Measurements from ENCODE around the gene RPS6KB2. TPM values are rescaled to one million over a fixed set of nuclear protein-coding genes. Genes with fewer than 3 reads are reported as not detected.

RPS6KB2 gene
- total and polyA plus RNA-seq, 10 of the 15 experiments (the other 5 are each of a cell fraction or from before 2014, with no cell fraction given), result 0.39 to 101 (median 58.4) TPM

- TF ChIP-seq MLLT1 (IDR thresholded peaks at IDR 0.05) (no peak), ASH2L (IDR thresholded peaks at IDR 0.05; ENCODE audit: borderline replicate concordance, low read depth) (no peak), SMAD5 (IDR thresholded peaks at IDR 0.05; ENCODE audit: low read depth) (no peak), BACH1 (IDR thresholded peaks at IDR 0.05; ENCODE audit: borderline replicate concordance) (peak; percentile 80; the same call in 1 of the 2 replicates), YBX1 (IDR thresholded peaks at IDR 0.05) (no peak), ETV6 (conservative IDR thresholded peaks at IDR 0.05 in 1 of 2, IDR thresholded peaks at IDR 0.05 in 1 of 2; ENCODE audit: borderline replicate concordance in 1 of 2, low read depth in 1 of 2) (no peak), MAX (IDR thresholded peaks at IDR 0.05; ENCODE audit: low read depth, low read length) (peak; percentile 100), SMARCA5 (IDR thresholded peaks at IDR 0.05) (peak; percentile 42; the same call in 1 of the 2 replicates), HDAC6 (IDR thresholded peaks at IDR 0.05; ENCODE audit: unreplicated experiment) (no peak), CHD2 (IDR thresholded peaks at IDR 0.05; ENCODE audit: borderline replicate concordance, low read depth, low read length) (no peak), TCF12 (IDR thresholded peaks at IDR 0.05; ENCODE audit: low read depth, low read length) (peak; percentile 94), ZBTB40 (IDR thresholded peaks at IDR 0.05; ENCODE audit: borderline replicate concordance) (no peak), EZH2 (IDR thresholded peaks at IDR 0.05; ENCODE audit: borderline replicate concordance, control insufficient read depth, low read depth, low read length) (no peak), CHD1 (IDR thresholded peaks at IDR 0.05; ENCODE audit: low read depth, low read length) (no peak), MTA2 (IDR thresholded peaks at IDR 0.05; ENCODE audit: low read depth) (no peak), TBL1XR1 (IDR thresholded peaks at IDR 0.05; ENCODE audit: low read depth, low read length) (peak; percentile 82), RELB (IDR thresholded peaks at IDR 0.05; ENCODE audit: low read depth) (peak; percentile 83), RB1 (IDR thresholded peaks at IDR 0.05; ENCODE audit: borderline replicate concordance) (peak; percentile 82; the same call in 1 of the 2 replicates), RFX5 (IDR thresholded peaks at IDR 0.05; ENCODE audit: low read depth, low read length) (no peak), NFYA (IDR thresholded peaks at IDR 0.05; ENCODE audit: borderline replicate concordance, low read depth, low read length) (no peak), MEF2B (IDR thresholded peaks at IDR 0.05; ENCODE audit: partially characterized antibody, poor library complexity, severe bottlenecking) (peak; percentile 91), RAD51 (IDR thresholded peaks at IDR 0.05) (peak; percentile 100), STAT1 (conservative IDR thresholded peaks at IDR 0.05) (peak; percentile 81; the same call in 1 of the 2 replicates)
Measured at GRCh38 chr11:67391304-67392182, 36.8 kb upstream of the RPS6KB2 start, which contains the start of gene RAD9A (continued).
